ENCODE data around the gene CHTF8.
"Not testable (repeated sequence)": the region's sequence is repeated elsewhere in the genome, so short reads cannot be mapped to it uniquely, and the experiment has no call there.

CHTF8 gene

GRCh38 chr16:69133373-69133954 lies 1.1 kb upstream of the CHTF8 start:
- no peak for DNase-seq

- DNase-seq: peak; percentile 85
These were observed 457 bp downstream of the CHTF8 start for GRCh38 chr16:69131839-69132423.

- peak; percentile 22 for DNase-seq
These were observed 1.1 kb downstream of the CHTF8 start for GRCh38 chr16:69131167-69131838.

GRCh38 chr16:69130461-69130860 lies 1.9 kb downstream of the CHTF8 start:
- no peak for DNase-seq

GRCh38 chr16:69127966-69128510 lies 4.3 kb downstream of the CHTF8 start:
- DNase-seq: no peak

GRCh38 chr16:69126801-69127200 lies 5.6 kb downstream of the CHTF8 start:
- DNase-seq: not testable (repeated sequence)

GRCh38 chr16:69126221-69126620 lies 6.2 kb downstream of the CHTF8 start:
- no peak for DNase-seq

- DNase-seq: not testable (repeated sequence)
These were observed 7.4 kb downstream of the CHTF8 start for GRCh38 chr16:69124961-69125360.

GRCh38 chr16:69124406-69124805 lies 8.0 kb downstream of the CHTF8 start:
- not testable (repeated sequence) for DNase-seq

GRCh38 chr16:69123910-69124309 lies 8.5 kb downstream of the CHTF8 start:
- peak; percentile 81 for DNase-seq

- no peak for DNase-seq
These were observed 12.2 kb downstream of the CHTF8 start for GRCh38 chr16:69120096-69120664.

- DNase-seq: no peak
These were observed 12.9 kb downstream of the CHTF8 start for GRCh38 chr16:69119536-69119935.

GRCh38 chr16:69118994-69119393 lies 13.4 kb downstream of the CHTF8 start:
- no peak for DNase-seq

- DNase-seq: no peak
These were observed 13.9 kb downstream of the CHTF8 start for GRCh38 chr16:69118468-69118867.

GRCh38 chr16:69116906-69117305 lies 15.5 kb downstream of the CHTF8 start:
- DNase-seq: no peak

GRCh38 chr16:69116256-69116875 lies 16.0 kb downstream of the CHTF8 start:
- no peak for DNase-seq

GRCh38 chr16:69115837-69116236 lies 16.6 kb downstream of the CHTF8 start:
- no peak for DNase-seq

GRCh38 chr16:69115361-69115760 lies 17.0 kb downstream of the CHTF8 start:
- no peak for DNase-seq

- DNase-seq: no peak
These were observed 17.4 kb downstream of the CHTF8 start for GRCh38 chr16:69114976-69115355.

GRCh38 chr16:69114346-69114975 lies 17.9 kb downstream of the CHTF8 start:
- no peak for DNase-seq

- no peak for DNase-seq
These were observed 19.2 kb downstream of the CHTF8 start for GRCh38 chr16:69113216-69113615.

- DNase-seq: peak; percentile 76
These were observed 19.9 kb downstream of the CHTF8 start for GRCh38 chr16:69112285-69113129.
